ENCODE data around the gene SFPQ.
"Not testable (repeated sequence)": the region's sequence is repeated elsewhere in the genome, so short reads cannot be mapped to it uniquely, and the experiment has no call there.

Gene SFPQ

DNA sequence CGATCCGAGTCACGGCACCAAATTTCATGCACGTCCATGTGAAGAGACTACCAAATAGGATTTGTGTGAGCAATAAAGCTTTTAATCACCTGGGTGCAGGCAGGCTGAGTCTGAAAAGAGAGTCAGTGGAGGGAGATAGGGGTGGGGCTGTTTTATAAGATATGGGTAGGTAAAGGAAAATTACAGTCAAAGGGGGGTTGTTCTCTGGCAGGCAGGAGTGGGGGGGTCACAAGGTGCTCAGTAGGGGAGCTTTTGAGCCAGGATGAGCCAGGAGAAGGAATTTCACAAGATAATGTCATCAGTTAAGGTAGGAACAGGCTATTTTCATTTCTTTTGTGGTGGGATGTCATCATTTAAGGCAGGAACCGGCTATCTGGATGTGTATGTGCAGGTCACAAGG, 55.4 kb downstream of the SFPQ start:
- not testable (repeated sequence) for DNase-seq

DNA sequence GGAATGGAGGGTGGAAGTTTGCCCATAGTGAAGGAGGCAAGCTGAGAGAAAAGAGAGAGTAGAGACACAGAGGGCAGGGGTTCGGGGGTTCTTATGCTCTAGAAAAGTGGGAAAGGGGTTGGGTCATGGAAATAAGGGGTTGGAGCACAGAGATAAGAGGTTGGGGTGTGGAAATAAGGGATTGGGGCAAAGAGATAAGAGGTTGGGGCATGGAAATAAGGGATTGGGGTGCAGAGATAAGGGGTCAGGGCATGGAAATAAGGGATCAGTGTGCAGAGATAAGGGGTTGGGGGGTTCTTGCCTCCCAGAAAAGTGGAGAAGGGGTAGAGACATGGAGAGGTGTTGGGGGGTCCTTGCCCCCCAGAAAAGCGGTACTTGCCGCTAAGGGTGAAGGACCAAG, 56.2 kb downstream of the SFPQ start:
- DNase-seq = no peak

Measured in KG1 (cell line).